ENCODE data around the gene CYRIA.

CYRIA gene

GRCh38 chr2:16644221-16644925 is 21.3 kb downstream of the CYRIA start:
- no peak overlapping the region for H3K27ac ChIP-seq
- TF ChIP-seq CTCF (IDR thresholded peaks at IDR 0.05) (no peak), ZFX (IDR thresholded peaks at IDR 0.05; ENCODE audit: borderline replicate concordance) (no peak)

- TF ChIP-seq ZFX (IDR thresholded peaks at IDR 0.05; ENCODE audit: borderline replicate concordance) = no peak
- no peak for TF ChIP-seq CTCF (IDR thresholded peaks at IDR 0.05)
- H3K27ac ChIP-seq = no peak overlapping the region
Observed at GRCh38 chr2:16643099-16643498, 22.5 kb downstream of the CYRIA start.

- no peak for TF ChIP-seq CTCF (IDR thresholded peaks at IDR 0.05)
- no peak for TF ChIP-seq ZFX (IDR thresholded peaks at IDR 0.05; ENCODE audit: borderline replicate concordance)
- H3K27ac ChIP-seq = no peak overlapping the region
Observed at GRCh38 chr2:16642088-16642487, 23.5 kb downstream of the CYRIA start.

GRCh38 chr2:16641509-16641908 is 24.1 kb downstream of the CYRIA start:
- no peak for TF ChIP-seq ZFX (IDR thresholded peaks at IDR 0.05; ENCODE audit: borderline replicate concordance)
- no peak for TF ChIP-seq CTCF (IDR thresholded peaks at IDR 0.05)

GRCh38 chr2:16640867-16641266 is 24.8 kb downstream of the CYRIA start:
- no peak for TF ChIP-seq ZFX (IDR thresholded peaks at IDR 0.05; ENCODE audit: borderline replicate concordance)
- no peak for TF ChIP-seq CTCF (IDR thresholded peaks at IDR 0.05)
- H3K27ac ChIP-seq = no peak overlapping the region

More at GRCh38 chr2:16641509-16641908, 24.1 kb downstream of the CYRIA start:
- no peak overlapping the region for H3K27ac ChIP-seq

GRCh38 chr2:16640001-16640700 is 25.5 kb downstream of the CYRIA start:
- TF ChIP-seq CTCF (IDR thresholded peaks at IDR 0.05) = no peak
- no peak for TF ChIP-seq ZFX (IDR thresholded peaks at IDR 0.05; ENCODE audit: borderline replicate concordance)
- H3K27ac ChIP-seq = no peak overlapping the region

GRCh38 chr2:16639431-16639830 is 26.2 kb downstream of the CYRIA start:
- TF ChIP-seq ZFX (IDR thresholded peaks at IDR 0.05; ENCODE audit: borderline replicate concordance) (no peak), CTCF (IDR thresholded peaks at IDR 0.05) (no peak)
- H3K27ac ChIP-seq = no peak overlapping the region

Data from 22Rv1 (cell line).